Activated T-cell treated with anti-CD3 and anti-CD28 coated beads, Interleukin-2, amount 50 U/mL, for 24 hours (primary cell): ENCODE results near the gene KCNH2.
A peak's percentile ranks its signal among the peaks of the same experiment; 100 is the strongest.

ENCODE experiments used
- DNase-seq: peaks from one replicate; pipeline ENCODE4 v3.0.0-alpha.2; 2020
- H3K27ac Mint-ChIP-seq: 2 replicates; pipeline ENCODE4 v1.8.0; 2020; ENCODE audit warnings: mild to moderate bottlenecking, mixed read lengths
- H3K27me3 Mint-ChIP-seq: 2 replicates; pipeline ENCODE4 v1.8.0; 2020; ENCODE audit warnings: mixed read lengths
- H3K36me3 Mint-ChIP-seq: 2 replicates; pipeline ENCODE4 v1.8.0; 2020; ENCODE audit warnings: low read depth, mixed read lengths
- H3K4me1 Mint-ChIP-seq: 2 replicates; pipeline ENCODE4 v1.8.0; 2020; ENCODE audit warnings: low read depth, mixed read lengths
- H3K4me3 Mint-ChIP-seq: 2 replicates; pipeline ENCODE4 v1.8.0; 2020; ENCODE audit warnings: mild to moderate bottlenecking, moderate library complexity, mixed read lengths
- H3K9me3 Mint-ChIP-seq: 2 replicates; pipeline ENCODE4 v1.8.0; 2020; ENCODE audit warnings: mixed read lengths

Gene KCNH2

GRCh38 chr7:150957133-150958020 lies 20.7 kb downstream of the KCNH2 start:
- DNase-seq, result no peak
- Mint-ChIP-seq H3K4me3 (no peak overlapping the region), H3K27ac (no peak overlapping the region), H3K9me3 (no peaks in the 10 kb centered on the region), H3K36me3 (no peaks in the 10 kb centered on the region), H3K4me1 (peaks cover 8% of the 10 kb centered on the region), H3K27me3 (peaks cover 52% of the 10 kb centered on the region)

GRCh38 chr7:150956395-150957132 lies 21.6 kb downstream of the KCNH2 start:
- Mint-ChIP-seq H3K27me3 (peaks cover 52% of the 10 kb centered on the region), H3K9me3 (no peaks in the 10 kb centered on the region), H3K4me3 (no peak overlapping the region), H3K4me1 (peaks cover 8% of the 10 kb centered on the region), H3K27ac (no peak overlapping the region), H3K36me3 (no peaks in the 10 kb centered on the region)
- DNase-seq, result no peak

- H3K9me3 Mint-ChIP-seq, result no peaks in the 10 kb centered on the region
- DNase-seq, result no peak
- H3K36me3 Mint-ChIP-seq, result no peaks in the 10 kb centered on the region
- H3K4me3 Mint-ChIP-seq, result no peak overlapping the region
- H3K27me3 Mint-ChIP-seq, result peaks cover 49% of the 10 kb centered on the region
- peaks cover 8% of the 10 kb centered on the region for H3K4me1 Mint-ChIP-seq
- no peak overlapping the region for H3K27ac Mint-ChIP-seq
Observed at GRCh38 chr7:150955519-150956394, 22.4 kb downstream of the KCNH2 start.

GRCh38 chr7:150954986-150955518 lies 23.1 kb downstream of the KCNH2 start:
- Mint-ChIP-seq H3K27ac (no peak overlapping the region), H3K4me3 (no peak overlapping the region), H3K4me1 (peaks cover 8% of the 10 kb centered on the region), H3K27me3 (peaks cover 45% of the 10 kb centered on the region), H3K9me3 (no peaks in the 10 kb centered on the region), H3K36me3 (no peaks in the 10 kb centered on the region)
- DNase-seq, result no peak

GRCh38 chr7:150954201-150954985 lies 23.7 kb downstream of the KCNH2 start:
- Mint-ChIP-seq H3K27me3 (peaks cover 39% of the 10 kb centered on the region), H3K9me3 (no peaks in the 10 kb centered on the region), H3K4me3 (no peak overlapping the region), H3K27ac (no peak overlapping the region), H3K4me1 (peaks cover 6% of the 10 kb centered on the region), H3K36me3 (no peaks in the 10 kb centered on the region)
- DNase-seq, result no peak

- Mint-ChIP-seq H3K27me3 (peaks cover 33% of the 10 kb centered on the region), H3K9me3 (no peaks in the 10 kb centered on the region), H3K36me3 (no peaks in the 10 kb centered on the region), H3K4me1 (peaks cover 4% of the 10 kb centered on the region), H3K4me3 (no peak overlapping the region), H3K27ac (no peak overlapping the region)
- DNase-seq, result no peak
Observed at GRCh38 chr7:150953061-150953997, 24.8 kb downstream of the KCNH2 start.

- no peak for DNase-seq
- H3K36me3 Mint-ChIP-seq, result no peaks in the 10 kb centered on the region
- no peak overlapping the region for H3K27ac Mint-ChIP-seq
- no peak overlapping the region for H3K4me3 Mint-ChIP-seq
- H3K4me1 Mint-ChIP-seq, result peaks cover 4% of the 10 kb centered on the region
- peaks cover 33% of the 10 kb centered on the region for H3K27me3 Mint-ChIP-seq
- H3K9me3 Mint-ChIP-seq, result no peaks in the 10 kb centered on the region
Observed at GRCh38 chr7:150952331-150953050, 25.6 kb downstream of the KCNH2 start.

GRCh38 chr7:150951521-150951920 lies 26.6 kb downstream of the KCNH2 start:
- no peaks in the 10 kb centered on the region for H3K36me3 Mint-ChIP-seq
- H3K9me3 Mint-ChIP-seq, result no peaks in the 10 kb centered on the region
- DNase-seq, result no peak
- H3K27me3 Mint-ChIP-seq, result peaks cover 26% of the 10 kb centered on the region
- peaks cover 2% of the 10 kb centered on the region for H3K4me1 Mint-ChIP-seq
- H3K27ac Mint-ChIP-seq, result no peak overlapping the region
- no peak overlapping the region for H3K4me3 Mint-ChIP-seq

GRCh38 chr7:150951181-150951520 lies 27.0 kb downstream of the KCNH2 start:
- peaks cover 24% of the 10 kb centered on the region for H3K27me3 Mint-ChIP-seq
- DNase-seq, result no peak
- H3K4me1 Mint-ChIP-seq, result peaks cover 2% of the 10 kb centered on the region
- no peak overlapping the region for H3K27ac Mint-ChIP-seq
- H3K9me3 Mint-ChIP-seq, result no peaks in the 10 kb centered on the region
- H3K36me3 Mint-ChIP-seq, result no peaks in the 10 kb centered on the region
- no peak overlapping the region for H3K4me3 Mint-ChIP-seq

GRCh38 chr7:150950496-150951180 lies 27.5 kb downstream of the KCNH2 start:
- DNase-seq, result no peak
- H3K27ac Mint-ChIP-seq, result no peak overlapping the region
- H3K4me1 Mint-ChIP-seq, result no peaks in the 10 kb centered on the region
- H3K4me3 Mint-ChIP-seq, result no peak overlapping the region
- H3K9me3 Mint-ChIP-seq, result no peaks in the 10 kb centered on the region
- peaks cover 20% of the 10 kb centered on the region for H3K27me3 Mint-ChIP-seq
- H3K36me3 Mint-ChIP-seq, result no peaks in the 10 kb centered on the region

- Mint-ChIP-seq H3K4me1 (no peaks in the 10 kb centered on the region), H3K4me3 (no peak overlapping the region), H3K9me3 (no peaks in the 10 kb centered on the region), H3K27me3 (peaks cover 20% of the 10 kb centered on the region), H3K27ac (no peak overlapping the region), H3K36me3 (no peaks in the 10 kb centered on the region)
- no peak for DNase-seq
Observed at GRCh38 chr7:150949971-150950491, 28.1 kb downstream of the KCNH2 start.

- no peak overlapping the region for H3K27ac Mint-ChIP-seq
- no peaks in the 10 kb centered on the region for H3K9me3 Mint-ChIP-seq
- DNase-seq, result peak; percentile 15
- H3K4me1 Mint-ChIP-seq, result no peaks in the 10 kb centered on the region
- no peaks in the 10 kb centered on the region for H3K36me3 Mint-ChIP-seq
- no peak overlapping the region for H3K4me3 Mint-ChIP-seq
- H3K27me3 Mint-ChIP-seq, result peaks cover 15% of the 10 kb centered on the region
Observed at GRCh38 chr7:150949564-150949963, 28.6 kb downstream of the KCNH2 start.
